Omental fat pad (tissue), 4 donors: ENCODE data around the gene LRFN2. TPM values are rescaled to one million over a fixed set of nuclear protein-coding genes. Genes with fewer than 3 reads are reported as not detected.

Source experiments
- ATAC-seq: fragments of 150-250 bp; one replicate; pipeline ENCODE4 v1.9.1; 2016; ENCODE audit warnings: mild to moderate bottlenecking, moderate library complexity; ENCODE audit not compliant: low FRiP score
- DNase-seq: peaks from one replicate; pipeline ENCODE4 v3.0.0-alpha.2; 2019; ENCODE audit warnings: low spot score
- total RNA-seq, 4 donors: library from RNA; depleted of rRNA; stranded (reverse); fragments of >200 nt; gene quantifications; one replicate each; pipeline ENCODE4 v1.1.0, GENCODE V29; 2016
- TF ChIP-seq, protein P1 (sequence below), 3 donors: fragments of 450-650 bp; IDR thresholded peaks; one replicate each; pipeline ENCODE4 v1.5.1; 2016 to 2017; ENCODE audit warnings: antibody characterized with exemption in 3 of 3, mild to moderate bottlenecking in 3 of 3, moderate library complexity in 2 of 3

The LRFN2 gene
- total RNA-seq, 4 donors from 2014 or later: not detected

DNA sequence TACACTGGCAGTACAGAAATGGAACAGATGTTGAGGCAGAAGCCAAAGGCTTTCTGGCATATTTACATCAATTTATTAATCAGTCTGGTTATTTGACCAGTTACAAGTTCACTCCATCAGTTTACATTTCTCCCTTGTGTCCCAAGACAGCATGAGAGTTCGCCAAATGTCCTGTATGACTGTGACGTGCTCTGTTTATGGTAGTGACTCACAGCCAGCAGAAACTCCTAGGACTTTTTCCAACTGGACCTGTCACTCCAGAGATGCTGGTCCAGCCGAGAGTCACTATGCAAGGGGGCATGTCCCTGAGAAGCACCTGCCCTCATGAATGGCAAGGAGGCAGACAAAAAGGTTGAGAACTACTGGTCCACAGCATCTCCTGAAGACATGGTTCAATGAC, 160.0 kb downstream of the LRFN2 start:
- ATAC-seq (no peak), DNase-seq (no peak)

DNA sequence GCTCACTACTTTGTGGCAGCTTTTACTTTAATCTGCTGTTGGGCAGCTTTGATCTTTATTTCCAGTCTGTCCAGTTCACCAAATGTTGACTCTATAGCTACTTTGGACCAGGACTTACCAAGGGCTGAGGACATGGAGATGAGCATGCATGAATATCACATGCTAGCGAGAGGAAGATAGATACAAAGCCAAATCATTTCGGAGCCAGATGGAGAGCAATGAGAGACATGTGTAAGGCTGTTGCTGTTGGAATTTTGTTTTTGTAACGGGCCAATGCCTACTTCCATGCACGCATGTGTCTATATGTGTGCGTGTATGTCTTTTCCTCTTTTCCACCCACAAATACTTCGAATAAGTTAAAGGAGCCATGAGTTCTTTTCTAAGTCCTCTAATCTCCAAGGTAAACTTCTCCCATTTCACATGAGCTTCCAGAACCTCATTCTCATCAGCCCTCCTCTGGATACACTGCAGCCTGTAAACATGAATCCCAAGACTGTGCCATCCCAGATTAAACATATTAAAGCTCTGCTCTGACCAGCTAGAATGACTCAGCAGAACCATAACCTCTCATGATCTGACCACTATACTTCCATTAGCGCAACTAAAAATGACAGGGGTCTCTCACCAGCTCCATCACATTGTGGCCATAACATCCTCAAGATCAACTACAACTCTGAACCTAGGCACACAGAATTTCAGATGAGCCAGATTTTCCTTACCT, 160.7 kb downstream of the LRFN2 start:
- TF ChIP-seq, protein P1, sequence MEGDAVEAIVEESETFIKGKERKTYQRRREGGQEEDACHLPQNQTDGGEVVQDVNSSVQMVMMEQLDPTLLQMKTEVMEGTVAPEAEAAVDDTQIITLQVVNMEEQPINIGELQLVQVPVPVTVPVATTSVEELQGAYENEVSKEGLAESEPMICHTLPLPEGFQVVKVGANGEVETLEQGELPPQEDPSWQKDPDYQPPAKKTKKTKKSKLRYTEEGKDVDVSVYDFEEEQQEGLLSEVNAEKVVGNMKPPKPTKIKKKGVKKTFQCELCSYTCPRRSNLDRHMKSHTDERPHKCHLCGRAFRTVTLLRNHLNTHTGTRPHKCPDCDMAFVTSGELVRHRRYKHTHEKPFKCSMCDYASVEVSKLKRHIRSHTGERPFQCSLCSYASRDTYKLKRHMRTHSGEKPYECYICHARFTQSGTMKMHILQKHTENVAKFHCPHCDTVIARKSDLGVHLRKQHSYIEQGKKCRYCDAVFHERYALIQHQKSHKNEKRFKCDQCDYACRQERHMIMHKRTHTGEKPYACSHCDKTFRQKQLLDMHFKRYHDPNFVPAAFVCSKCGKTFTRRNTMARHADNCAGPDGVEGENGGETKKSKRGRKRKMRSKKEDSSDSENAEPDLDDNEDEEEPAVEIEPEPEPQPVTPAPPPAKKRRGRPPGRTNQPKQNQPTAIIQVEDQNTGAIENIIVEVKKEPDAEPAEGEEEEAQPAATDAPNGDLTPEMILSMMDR (IDR thresholded peaks at IDR 0.05): no peak
- DNase-seq: no peak
- ATAC-seq: no peak

More for the DNA sequence above, 160.0 kb downstream of the LRFN2 start:
- TF ChIP-seq, protein P1 (IDR thresholded peaks at IDR 0.05): no peak

DNA sequence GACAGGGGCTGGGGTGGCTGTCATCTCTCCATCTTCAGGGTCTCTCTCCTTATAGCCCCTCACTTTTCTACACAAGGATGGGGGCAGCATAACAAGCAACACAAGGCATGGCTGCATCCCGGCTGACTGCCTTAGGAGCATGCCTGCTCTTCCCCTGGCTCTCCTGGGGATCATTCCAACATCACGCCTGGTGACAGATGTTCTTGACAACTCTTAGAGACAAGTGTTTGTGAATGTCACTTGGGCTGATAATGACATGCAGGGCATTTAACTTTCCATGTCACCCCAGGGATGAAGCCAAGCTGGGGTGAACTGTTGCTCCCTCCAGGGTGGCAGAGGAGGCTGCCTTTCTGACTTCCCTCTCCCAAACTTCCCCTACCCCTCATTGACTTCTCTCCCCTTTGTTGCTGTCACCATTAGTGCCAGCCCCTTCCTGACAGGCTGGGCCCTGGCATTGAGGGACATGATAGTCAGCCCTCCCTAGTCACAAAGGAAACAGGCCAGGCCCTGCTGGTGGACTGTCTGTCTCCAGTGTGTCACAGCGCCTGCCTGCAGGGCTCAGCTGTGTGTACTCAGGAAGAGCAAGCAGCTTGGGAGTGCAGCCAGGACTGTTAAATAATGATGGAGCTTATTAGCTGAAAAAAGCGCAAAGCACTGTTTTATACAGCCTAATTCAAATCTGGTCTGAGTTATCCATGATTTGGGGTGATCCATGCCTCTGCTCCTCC, 161.8 kb downstream of the LRFN2 start:
- DNase-seq (no peak), ATAC-seq (no peak)
- TF ChIP-seq, protein P1 (IDR thresholded peaks at IDR 0.05): no peak

DNA sequence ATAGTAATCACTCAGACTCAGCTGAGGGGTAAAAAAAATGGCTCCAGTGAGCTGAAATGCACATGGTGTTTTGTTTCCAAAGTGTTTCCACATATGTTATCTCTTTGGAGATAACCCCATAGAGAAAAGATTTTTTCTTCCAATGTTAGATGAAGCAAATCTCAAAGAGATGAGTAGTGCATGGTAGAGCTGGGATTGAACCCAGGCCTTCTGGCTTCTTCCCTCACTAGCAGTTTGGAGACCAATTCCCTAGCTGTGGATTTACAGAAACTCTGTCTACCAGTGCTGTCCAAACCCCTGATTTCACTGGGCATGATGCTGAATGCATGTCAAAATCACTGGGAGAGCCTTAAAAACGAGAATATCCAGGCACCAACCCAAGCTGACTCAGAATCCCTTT, 165.1 kb downstream of the LRFN2 start:
- ATAC-seq (no peak), DNase-seq (no peak)
- TF ChIP-seq, protein P1 (IDR thresholded peaks at IDR 0.05): no peak

DNA sequence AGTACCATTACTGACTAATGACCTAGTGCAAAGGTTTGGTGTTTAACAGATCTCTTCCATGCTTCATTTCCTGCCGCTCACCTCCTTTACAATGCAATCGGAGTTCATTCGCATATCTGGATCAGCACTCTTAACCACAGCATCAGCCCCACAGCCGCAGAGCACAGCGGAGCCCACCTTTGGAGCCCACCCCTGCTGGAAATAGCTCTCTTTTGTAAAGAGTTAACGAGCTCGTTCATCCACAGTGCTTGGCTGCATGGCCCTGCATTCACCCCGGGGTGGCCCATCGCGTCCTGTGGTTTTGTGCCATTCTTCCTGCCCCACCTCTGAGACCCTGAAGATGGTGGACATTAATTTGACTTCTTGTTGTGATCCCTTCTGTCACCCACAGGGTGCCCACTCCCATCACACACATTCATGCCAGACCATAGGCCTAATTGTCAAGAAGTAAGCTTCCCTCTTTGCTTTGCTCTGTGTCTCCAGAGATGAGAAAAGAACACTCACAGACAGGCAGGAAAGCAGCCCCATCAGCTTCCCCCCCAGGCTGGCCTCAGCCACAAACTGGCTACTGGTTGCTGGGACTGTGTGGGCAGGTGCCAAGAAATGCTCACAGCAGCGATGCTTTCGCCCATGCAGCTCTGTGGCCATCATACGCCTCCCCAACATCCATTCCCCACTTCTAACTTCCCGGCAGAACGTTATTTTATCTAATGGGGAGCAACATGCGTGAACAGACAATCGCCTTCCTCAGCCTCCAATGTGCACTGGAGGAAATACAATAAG, 167.0 kb downstream of the LRFN2 start:
- TF ChIP-seq, protein P1 (IDR thresholded peaks at IDR 0.05): no peak
- DNase-seq (no peak), ATAC-seq (no peak)

DNA sequence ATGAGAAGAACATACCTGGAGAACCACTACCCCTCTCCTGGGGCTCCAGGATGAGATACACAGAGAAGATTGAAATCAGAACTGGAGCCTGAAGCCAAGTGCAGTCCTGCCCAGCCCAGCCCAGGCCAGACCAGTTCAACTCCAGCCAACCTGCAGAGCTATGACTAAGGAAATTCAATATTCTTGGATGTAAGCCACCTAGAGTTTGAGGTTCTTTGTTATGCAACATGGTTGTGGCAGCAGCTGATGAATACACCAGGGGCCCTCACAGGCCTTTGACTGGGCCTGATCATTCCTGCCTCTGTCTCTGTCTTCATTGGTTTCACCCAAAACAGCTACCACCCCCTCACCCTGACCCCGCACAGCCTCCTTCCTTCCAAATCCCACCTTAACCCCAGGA, 167.8 kb downstream of the LRFN2 start:
- TF ChIP-seq, protein P1 (IDR thresholded peaks at IDR 0.05): no peak
- DNase-seq: no peak
- no peak for ATAC-seq
